LNCaP clone FGC (cell line): ENCODE measurements around the gene MYBPC2.
A peak's percentile ranks its signal among the peaks of the same experiment; 100 is the strongest.

ENCODE experiments used
- DNase-seq: peaks from one replicate; pipeline ENCODE4 v3.0.0-alpha.2; 2011; ENCODE audit warnings: low read depth
- H3K4me3 ChIP-seq: 2 replicates; pipeline ENCODE4 v1.5.1; 2011; ENCODE audit warnings: mild to moderate bottlenecking, low read depth, low read length, control low read depth
- CTCF ChIP-seq: IDR thresholded peaks from 2 replicates; pipeline ENCODE4 v1.5.1; 2012; ENCODE audit warnings: mild to moderate bottlenecking; ENCODE audit not compliant: control insufficient read depth, insufficient read depth; ENCODE audit errors: extremely low read depth

The MYBPC2 gene

GRCh38 chr19:50422397-50423278 lies 10.1 kb upstream of the MYBPC2 start:
- no peak for TF ChIP-seq CTCF
- H3K4me3 ChIP-seq: no peak overlapping the region
- DNase-seq: no peak

- no peak for TF ChIP-seq CTCF
- DNase-seq: no peak
- no peak overlapping the region for H3K4me3 ChIP-seq
These were observed 9.2 kb upstream of the MYBPC2 start for GRCh38 chr19:50423279-50424113.

GRCh38 chr19:50425581-50425980 lies 7.1 kb upstream of the MYBPC2 start:
- no peak for DNase-seq
- TF ChIP-seq CTCF: no peak
- no peak overlapping the region for H3K4me3 ChIP-seq

- TF ChIP-seq CTCF: no peak
- DNase-seq: no peak
- H3K4me3 ChIP-seq: no peak overlapping the region
These were observed 5.3 kb upstream of the MYBPC2 start for GRCh38 chr19:50427318-50427925.

GRCh38 chr19:50427997-50428425 lies 4.7 kb upstream of the MYBPC2 start:
- TF ChIP-seq CTCF: no peak
- peak overlapping the region; percentile 28 for H3K4me3 ChIP-seq
- no peak for DNase-seq

- TF ChIP-seq CTCF: no peak
- DNase-seq: no peak
- no peak overlapping the region for H3K4me3 ChIP-seq
These were observed 3.8 kb upstream of the MYBPC2 start for GRCh38 chr19:50428772-50429463.
